Esophagus muscularis mucosa (tissue), 4 donors: ENCODE data around the gene ROPN1L. TPM values are rescaled to one million over a fixed set of nuclear protein-coding genes. Genes with fewer than 3 reads are reported as not detected.
A peak's percentile ranks its signal among the peaks of the same experiment; 100 is the strongest.

Source experiments
- DNase-seq: peaks from one replicate; pipeline ENCODE4 v3.0.0-alpha.2; 2017; ENCODE audit errors: extremely low spot score
- H3K27ac ChIP-seq, 4 donors: fragments of 200-600 bp; sonication (generic); replicated peaks in 1 of 4; 1 replicate in 3 of 4; 2 replicates in 1 of 4; pipeline ENCODE4 v1.5.1; 2016 to 2019; ENCODE audit warnings: mild to moderate bottlenecking in 1 of 4
- H3K27me3 ChIP-seq, 4 donors: fragments of 200-600 bp; sonication (generic); one replicate each; pipeline versions ENCODE4 v1.5.1 to v1.6.0; 2016 to 2019
- H3K36me3 ChIP-seq, 4 donors: fragments of 200-600 bp; sonication (generic); one replicate each; pipeline ENCODE4 v1.5.1; 2016 to 2019
- H3K4me1 ChIP-seq, 4 donors: fragments of 200-600 bp; sonication (generic); one replicate each; pipeline ENCODE4 v1.5.1; 2016 to 2019
- H3K4me3 ChIP-seq, 4 donors: fragments of 200-600 bp; sonication (generic); 1 replicate in 2 of 4; 2 replicates in 2 of 4; pipeline ENCODE4 v1.5.1; 2016 to 2019; ENCODE audit warnings: mild to moderate bottlenecking in 4 of 4, moderate library complexity in 1 of 4
- H3K9me3 ChIP-seq, 4 donors: fragments of 200-600 bp; sonication (generic); 1 replicate in 3 of 4; 2 replicates in 1 of 4; pipeline ENCODE4 v1.5.1; 2016 to 2019
- EP300 ChIP-seq: sonication (generic); formaldehyde crosslinking; IDR thresholded peaks from one replicate; pipeline ENCODE4 v1.6.1; 2017; ENCODE audit warnings: antibody characterized with exemption
- POLR2A ChIP-seq: fragments of 450-650 bp; IDR thresholded peaks from one replicate; pipeline ENCODE4 v1.6.1; 2017; ENCODE audit warnings: antibody characterized with exemption, moderate library complexity, mild to moderate bottlenecking, low read depth
- POLR2AphosphoS5 ChIP-seq, 2 donors: sonication (generic); formaldehyde crosslinking; IDR thresholded peaks; one replicate each; pipeline ENCODE4 v1.6.1; 2017; ENCODE audit warnings: antibody characterized with exemption in 2 of 2
- WGBS: methylation state at CpG from one replicate; pipeline ENCODE4 v1.1.5; 2018; 5-methylcytosine and 5-hydroxymethylcytosine counted together
- intact Hi-C: fragments of 100-400 bp; cut with DNase I; formaldehyde crosslinking; loops from one replicate; pipeline ENCODE4 v1.15.1; 2023
- total RNA-seq, 4 donors: library from RNA; depleted of rRNA; stranded (reverse); fragments of >200 nt; gene quantifications; one replicate each; pipeline versions ENCODE4 v1.1.0 to v1.2.1, GENCODE V29; 2016
- TF ChIP-seq, protein P1 (sequence below), 3 experiments: fragments of 200-600 bp in 2 of 3; fragments of 450-650 bp in 1 of 3; sonication (generic) in 2 of 3; IDR thresholded peaks; one replicate each; pipeline ENCODE4 v1.5.1; 2017 to 2019; ENCODE audit warnings: antibody characterized with exemption in 3 of 3, mild to moderate bottlenecking in 2 of 3, moderate library complexity in 1 of 3

The ROPN1L gene
- total RNA-seq, 4 donors from 2014 or later: 0.63 to 1.7 (median 1.1) TPM

DNA sequence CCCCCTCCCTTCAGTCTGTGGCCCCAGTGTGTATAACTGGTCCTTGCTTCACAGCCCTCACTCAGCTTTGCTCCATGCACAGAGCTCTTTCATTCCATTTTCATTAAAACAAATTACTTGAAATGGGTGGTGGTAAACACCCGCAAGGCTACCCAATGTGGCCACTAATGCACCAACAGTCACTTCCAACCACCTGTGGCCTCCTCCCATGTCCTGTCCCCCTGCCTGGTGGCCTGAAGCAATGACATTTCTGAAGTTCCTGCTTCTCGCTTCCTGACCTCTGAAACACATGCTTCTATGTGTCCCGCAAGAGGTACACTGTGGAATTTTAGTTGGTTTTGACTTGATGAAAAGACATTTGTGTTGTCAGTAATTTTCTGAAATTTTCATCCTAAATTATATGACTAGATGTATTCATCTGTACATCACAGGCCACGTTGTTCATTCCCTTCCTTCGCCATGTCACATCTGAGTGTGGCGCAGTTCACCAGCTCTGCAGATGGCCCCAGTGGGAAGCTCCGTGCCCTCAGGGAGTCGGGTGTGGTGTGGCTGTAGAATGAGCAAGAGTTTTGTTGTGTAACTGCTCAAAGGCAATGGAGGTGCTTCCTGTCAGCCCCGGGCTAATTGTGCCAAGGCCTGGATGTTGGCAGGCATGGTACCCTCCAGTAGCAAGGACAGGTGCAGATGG lies 9.6 kb downstream of the ROPN1L start:
- no peak for TF ChIP-seq EP300
- TF ChIP-seq POLR2AphosphoS5 (IDR thresholded peaks at IDR 0.05): no peak
- TF ChIP-seq, protein P1, sequence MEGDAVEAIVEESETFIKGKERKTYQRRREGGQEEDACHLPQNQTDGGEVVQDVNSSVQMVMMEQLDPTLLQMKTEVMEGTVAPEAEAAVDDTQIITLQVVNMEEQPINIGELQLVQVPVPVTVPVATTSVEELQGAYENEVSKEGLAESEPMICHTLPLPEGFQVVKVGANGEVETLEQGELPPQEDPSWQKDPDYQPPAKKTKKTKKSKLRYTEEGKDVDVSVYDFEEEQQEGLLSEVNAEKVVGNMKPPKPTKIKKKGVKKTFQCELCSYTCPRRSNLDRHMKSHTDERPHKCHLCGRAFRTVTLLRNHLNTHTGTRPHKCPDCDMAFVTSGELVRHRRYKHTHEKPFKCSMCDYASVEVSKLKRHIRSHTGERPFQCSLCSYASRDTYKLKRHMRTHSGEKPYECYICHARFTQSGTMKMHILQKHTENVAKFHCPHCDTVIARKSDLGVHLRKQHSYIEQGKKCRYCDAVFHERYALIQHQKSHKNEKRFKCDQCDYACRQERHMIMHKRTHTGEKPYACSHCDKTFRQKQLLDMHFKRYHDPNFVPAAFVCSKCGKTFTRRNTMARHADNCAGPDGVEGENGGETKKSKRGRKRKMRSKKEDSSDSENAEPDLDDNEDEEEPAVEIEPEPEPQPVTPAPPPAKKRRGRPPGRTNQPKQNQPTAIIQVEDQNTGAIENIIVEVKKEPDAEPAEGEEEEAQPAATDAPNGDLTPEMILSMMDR (IDR thresholded peaks at IDR 0.05): no peak
- intact Hi-C loops: no loop called here
- Histone ChIP-seq H3K9me3 (no peaks in the 10 kb centered on the region), H3K4me3 (no peak overlapping the region), H3K36me3 (no peaks in the 10 kb centered on the region), H3K27ac (no peak overlapping the region), H3K27me3 (peaks cover 0 to 3% (median 0%) of the 10 kb centered on the region in 4 donors), H3K4me1 (no peaks in the 10 kb centered on the region)
- no peak for DNase-seq
- WGBS: 71% methylated on average over 7 of the region's 9 CpGs

DNA sequence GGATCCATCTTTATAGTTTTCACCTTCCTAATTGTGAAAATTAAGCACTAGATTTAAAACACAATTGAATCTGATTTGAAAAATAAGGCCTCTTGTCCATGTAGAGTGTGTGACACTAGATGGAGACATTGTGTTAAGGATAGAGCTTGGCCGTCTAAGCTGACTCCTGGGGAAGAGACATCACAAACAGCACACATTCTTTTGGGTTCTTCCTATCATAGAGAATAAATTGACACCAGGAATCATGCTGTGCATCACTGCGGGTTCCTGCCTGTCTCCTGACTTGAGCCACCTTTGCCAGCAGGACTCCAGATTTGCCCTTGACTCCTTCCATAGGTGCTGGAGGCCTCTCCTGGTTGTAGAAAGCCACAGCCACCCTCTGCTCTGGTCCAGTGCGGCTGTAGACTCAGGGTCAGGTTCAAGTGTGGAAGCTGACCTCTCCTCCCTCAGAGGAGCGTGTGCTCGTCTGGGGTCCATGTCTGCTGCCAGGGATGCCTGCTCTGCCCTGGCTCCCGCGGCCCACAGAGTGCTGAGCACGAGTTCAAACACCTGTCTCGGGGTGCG lies 11.2 kb downstream of the ROPN1L start:
- intact Hi-C loops: loop anchor here (2.0 kb wide), 1 partner anchor 174 kb away; no protein-coding TSS in a partner anchor
- TF ChIP-seq, protein P1 (IDR thresholded peaks at IDR 0.05): peak; percentile 47 to 62 (median 50)
- TF ChIP-seq POLR2A: no peak
- 72% methylated on average over 9 of the region's 10 CpGs for WGBS
- peaks cover 0 to 8% (median 0%) of the 10 kb centered on the region in 4 donors for H3K27me3 ChIP-seq
- H3K27ac ChIP-seq: no peak overlapping the region
- no peaks in the 10 kb centered on the region for H3K9me3 ChIP-seq
- no peak overlapping the region for H3K4me3 ChIP-seq
- H3K36me3 ChIP-seq: no peaks in the 10 kb centered on the region
- peaks cover 0 to 11% (median 9%) of the 10 kb centered on the region in 4 donors for H3K4me1 ChIP-seq
- no peak for DNase-seq

DNA sequence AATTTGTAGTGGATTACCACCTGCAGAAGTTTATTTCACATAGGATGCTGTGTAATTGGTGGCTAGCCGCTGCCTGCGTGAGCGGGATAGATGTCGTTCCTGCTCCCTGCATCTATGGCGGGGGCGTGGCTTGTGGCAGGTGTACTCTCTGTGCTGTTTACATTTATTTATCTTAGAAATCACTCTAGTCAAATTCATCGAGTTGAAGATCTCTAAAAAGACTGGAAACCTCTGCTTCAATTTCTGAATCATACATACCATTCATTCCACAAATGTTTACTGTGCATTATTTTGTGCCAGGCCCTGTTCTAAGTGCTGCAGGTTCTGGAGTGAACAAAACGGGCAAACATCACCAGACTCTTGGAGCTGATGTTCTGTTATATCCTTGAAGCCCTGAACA lies 11.9 kb downstream of the ROPN1L start:
- Histone ChIP-seq H3K9me3 (no peaks in the 10 kb centered on the region), H3K4me3 (no peak overlapping the region), H3K4me1 (peaks cover 0 to 13% (median 10%) of the 10 kb centered on the region in 4 donors), H3K27me3 (peaks cover 0 to 11% (median 0%) of the 10 kb centered on the region in 4 donors), H3K27ac (no peak overlapping the region), H3K36me3 (no peaks in the 10 kb centered on the region)
- 86% methylated on average over 8 of the region's 8 CpGs for WGBS
- TF ChIP-seq EP300 (no peak), POLR2A (no peak), POLR2AphosphoS5 (IDR thresholded peaks at IDR 0.05) (no peak)
- TF ChIP-seq, protein P1 (IDR thresholded peaks at IDR 0.05): no peak
- DNase-seq: no peak
- intact Hi-C loops: loop anchor here (2.0 kb wide), 1 partner anchor 173 kb away; no protein-coding TSS in a partner anchor

DNA sequence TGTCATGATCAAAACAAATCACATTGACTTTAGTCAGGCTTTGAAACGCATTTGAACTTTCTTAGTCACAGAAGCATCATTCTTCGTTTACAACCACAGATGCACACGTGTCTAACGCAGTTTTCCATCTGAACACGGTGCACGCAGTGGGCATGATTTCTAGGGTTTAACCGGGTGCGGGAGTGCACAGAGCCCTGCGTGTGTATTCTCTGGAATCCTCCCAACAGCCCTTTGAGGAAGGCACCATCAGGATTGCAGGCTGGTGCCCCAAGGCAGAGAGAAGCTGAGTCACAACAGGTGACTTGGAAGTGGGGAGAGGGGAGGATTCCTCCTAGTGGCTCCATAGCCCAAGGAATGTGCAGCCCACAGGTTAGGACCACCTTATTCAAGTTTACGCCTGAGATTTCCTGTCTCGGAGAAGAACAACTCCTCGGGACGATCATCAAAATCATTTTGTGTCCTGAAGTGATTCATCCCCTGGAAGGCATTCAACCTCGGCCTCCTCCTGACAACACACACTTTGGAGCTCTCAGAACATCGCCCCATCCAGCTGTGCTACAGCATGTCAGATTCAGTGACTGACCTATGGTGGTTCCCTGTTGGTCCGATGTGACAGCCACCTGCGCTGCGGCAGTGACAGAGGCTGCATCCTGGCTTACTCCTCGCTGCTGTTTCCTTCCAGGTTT lies 13.1 kb downstream of the ROPN1L start:
- Histone ChIP-seq H3K9me3 (no peaks in the 10 kb centered on the region), H3K27me3 (peaks cover 0 to 11% (median 0%) of the 10 kb centered on the region in 4 donors), H3K4me1 (peaks cover 0 to 13% (median 10%) of the 10 kb centered on the region in 4 donors), H3K36me3 (no peaks in the 10 kb centered on the region), H3K27ac (no peak overlapping the region), H3K4me3 (no peak overlapping the region)
- no peak for DNase-seq
- intact Hi-C loops: no loop called here
- 83% methylated on average over 17 of the region's 19 CpGs for WGBS
- TF ChIP-seq POLR2A (no peak), POLR2AphosphoS5 (IDR thresholded peaks at IDR 0.05) (no peak), EP300 (no peak)
- TF ChIP-seq, protein P1 (IDR thresholded peaks at IDR 0.05): no peak
